HepG2 (cell line): Measurements from ENCODE around the gene MLST8. TPM values are rescaled to one million over a fixed set of nuclear protein-coding genes. Genes with fewer than 3 reads are reported as not detected.
A peak's percentile ranks its signal among the peaks of the same experiment; 100 is the strongest.

Experiments used
- ARNT ChIP-seq: fragments of 450-650 bp; IDR thresholded peaks from 2 replicates; pipeline ENCODE4 v1.6.1; 2017
- CCAR2 ChIP-seq: fragments of 200-400 bp; formaldehyde crosslinking; optimal IDR thresholded peaks from 2 replicates; pipeline ENCODE3; 2018; ENCODE audit warnings: low read depth, mild to moderate bottlenecking, low read length, moderate library complexity
- ELF1 ChIP-seq: sonication (generic); formaldehyde crosslinking; IDR thresholded peaks from 2 replicates; pipeline ENCODE4 v1.4.0; 2020; ENCODE audit warnings: missing genetic modification reagents
- POGZ ChIP-seq: sonication (generic); formaldehyde crosslinking; IDR thresholded peaks from 2 replicates; pipeline ENCODE4 v1.4.0; 2020; ENCODE audit warnings: mild to moderate bottlenecking, missing genetic modification reagents
- SNAI1 ChIP-seq: sonication (generic); formaldehyde crosslinking; IDR thresholded peaks from 2 replicates; pipeline ENCODE4 v1.5.0; 2020; ENCODE audit warnings: mild to moderate bottlenecking, missing genetic modification reagents, borderline replicate concordance
- TOPORS ChIP-seq: sonication (generic); formaldehyde crosslinking; IDR thresholded peaks from 2 replicates; pipeline ENCODE4 v1.8.0; 2023; ENCODE audit warnings: mild to moderate bottlenecking, missing genetic modification reagents
- ZNF20 ChIP-seq: sonication (generic); formaldehyde crosslinking; IDR thresholded peaks from 2 replicates; pipeline ENCODE4 v1.4.0; 2020; ENCODE audit warnings: mild to moderate bottlenecking, moderate library complexity, missing genetic modification reagents
- ZNF33A ChIP-seq: sonication (generic); formaldehyde crosslinking; IDR thresholded peaks from 2 replicates; pipeline ENCODE4 v1.5.1; 2020; ENCODE audit warnings: missing genetic modification reagents, mild to moderate bottlenecking, moderate library complexity, borderline replicate concordance
- ZNF563 ChIP-seq: sonication (generic); formaldehyde crosslinking; IDR thresholded peaks from 2 replicates; pipeline ENCODE4 v1.8.0; 2022; ENCODE audit warnings: mild to moderate bottlenecking, moderate library complexity, missing genetic modification reagents
- ZNF577 ChIP-seq: sonication (generic); formaldehyde crosslinking; IDR thresholded peaks from 2 replicates; pipeline ENCODE4 v1.4.0; 2020; ENCODE audit warnings: mild to moderate bottlenecking, low read depth, missing genetic modification reagents, borderline replicate concordance
- polyA plus RNA-seq, 8 experiments: library from polyadenylated mRNA; depleted of rRNA in 3 of 8; stranded (reverse) in 7 of 8; unstranded in 1 of 8; fragments of >200 nt; fragmentation: Illumina TruSeq in 4 of 8; extraction: Trizol in 4 of 8; gene quantifications; 2 replicates each; pipeline versions ENCODE4 v1.2.1 to v1.2.3, GENCODE V29; 2011 to 2016; ENCODE audit warnings: low read depth in 4 of 8, missing spikeins in 1 of 8, mixed read lengths in 1 of 8; ENCODE audit not compliant: insufficient read depth in 1 of 8
- total RNA-seq, 5 experiments: library from RNA; depleted of rRNA; stranded (reverse); fragments of >200 nt; fragmentation: Illumina TruSeq; extraction: Trizol; gene quantifications; 2 replicates each; pipeline ENCODE4 v1.2.3, GENCODE V29; 2016; ENCODE audit warnings: low read depth in 1 of 5
- TF ChIP-seq, protein P1 (sequence below), 2 experiments: fragments of 450-650 bp in 1 of 2; sonication (generic) in 1 of 2; formaldehyde crosslinking in 1 of 2; IDR thresholded peaks; 2 replicates each; pipeline versions ENCODE4 v1.6.1 to v1.8.0; 2016 to 2022; ENCODE audit warnings: antibody characterized with exemption in 1 of 2, mild to moderate bottlenecking in 1 of 2, missing genetic modification reagents in 1 of 2
- TF ChIP-seq, protein P2 (sequence below): sonication (generic); formaldehyde crosslinking; IDR thresholded peaks from 2 replicates; pipeline ENCODE4 v1.8.1; 2023; ENCODE audit warnings: mild to moderate bottlenecking, moderate library complexity, missing genetic modification reagents
- TF ChIP-seq, protein P3 (sequence below): sonication (generic); formaldehyde crosslinking; IDR thresholded peaks from 2 replicates; pipeline ENCODE4 v1.8.0; 2022; ENCODE audit warnings: mild to moderate bottlenecking, missing genetic modification reagents
- TF ChIP-seq, protein P4 (sequence below): sonication (generic); formaldehyde crosslinking; IDR thresholded peaks from 2 replicates; pipeline ENCODE4 v1.4.0; 2020; ENCODE audit warnings: missing genetic modification reagents
- TF ChIP-seq, protein P5 (sequence below): sonication (generic); IDR thresholded peaks from 2 replicates; pipeline ENCODE4 v1.6.1; 2016; ENCODE audit warnings: low read depth, borderline replicate concordance

MLST8 gene
- total and polyA plus RNA-seq, 2 of the 13 experiments (the other 11 are each of a cell fraction or from before 2014, with no cell fraction given): 30.8 to 72.7 TPM

DNA sequence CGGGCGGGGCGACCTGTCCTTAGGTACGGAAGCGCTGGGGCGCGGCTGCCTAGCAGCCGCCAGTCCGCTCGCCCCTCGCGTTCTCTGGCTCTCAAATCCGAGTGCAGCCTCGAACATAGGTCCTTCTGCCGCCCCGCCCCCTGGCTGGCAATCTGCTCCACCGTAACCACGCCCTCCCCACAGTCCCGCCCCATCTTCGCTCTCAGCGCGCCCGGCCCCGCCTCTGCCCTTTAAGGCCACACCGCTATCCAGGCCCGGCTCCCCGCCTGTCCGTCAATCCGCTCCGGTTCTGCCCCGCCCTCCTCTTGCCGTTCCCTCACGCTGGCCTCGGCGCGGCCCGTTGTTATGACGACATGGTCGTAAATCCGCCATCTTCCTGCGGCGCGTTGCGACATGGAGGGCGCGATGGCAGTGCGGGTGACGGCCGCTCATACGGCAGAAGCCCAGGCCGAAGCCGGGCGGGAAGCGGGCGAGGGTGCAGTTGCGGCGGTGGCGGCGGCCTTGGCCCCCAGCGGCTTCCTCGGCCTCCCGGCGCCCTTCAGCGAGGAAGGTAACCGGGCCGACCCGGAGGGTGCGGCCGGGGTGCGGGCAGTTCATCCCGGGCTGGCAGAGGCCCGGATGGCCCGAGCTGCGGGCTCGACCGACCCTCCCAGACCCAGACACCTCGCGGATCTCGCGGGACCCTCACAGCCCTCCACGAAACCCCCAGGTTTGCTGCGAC lies 18.1 kb downstream of the MLST8 start, which contains the start of gene E4F1 (continued):
- no peak for TF ChIP-seq ZNF577
- TF ChIP-seq, protein P1, sequence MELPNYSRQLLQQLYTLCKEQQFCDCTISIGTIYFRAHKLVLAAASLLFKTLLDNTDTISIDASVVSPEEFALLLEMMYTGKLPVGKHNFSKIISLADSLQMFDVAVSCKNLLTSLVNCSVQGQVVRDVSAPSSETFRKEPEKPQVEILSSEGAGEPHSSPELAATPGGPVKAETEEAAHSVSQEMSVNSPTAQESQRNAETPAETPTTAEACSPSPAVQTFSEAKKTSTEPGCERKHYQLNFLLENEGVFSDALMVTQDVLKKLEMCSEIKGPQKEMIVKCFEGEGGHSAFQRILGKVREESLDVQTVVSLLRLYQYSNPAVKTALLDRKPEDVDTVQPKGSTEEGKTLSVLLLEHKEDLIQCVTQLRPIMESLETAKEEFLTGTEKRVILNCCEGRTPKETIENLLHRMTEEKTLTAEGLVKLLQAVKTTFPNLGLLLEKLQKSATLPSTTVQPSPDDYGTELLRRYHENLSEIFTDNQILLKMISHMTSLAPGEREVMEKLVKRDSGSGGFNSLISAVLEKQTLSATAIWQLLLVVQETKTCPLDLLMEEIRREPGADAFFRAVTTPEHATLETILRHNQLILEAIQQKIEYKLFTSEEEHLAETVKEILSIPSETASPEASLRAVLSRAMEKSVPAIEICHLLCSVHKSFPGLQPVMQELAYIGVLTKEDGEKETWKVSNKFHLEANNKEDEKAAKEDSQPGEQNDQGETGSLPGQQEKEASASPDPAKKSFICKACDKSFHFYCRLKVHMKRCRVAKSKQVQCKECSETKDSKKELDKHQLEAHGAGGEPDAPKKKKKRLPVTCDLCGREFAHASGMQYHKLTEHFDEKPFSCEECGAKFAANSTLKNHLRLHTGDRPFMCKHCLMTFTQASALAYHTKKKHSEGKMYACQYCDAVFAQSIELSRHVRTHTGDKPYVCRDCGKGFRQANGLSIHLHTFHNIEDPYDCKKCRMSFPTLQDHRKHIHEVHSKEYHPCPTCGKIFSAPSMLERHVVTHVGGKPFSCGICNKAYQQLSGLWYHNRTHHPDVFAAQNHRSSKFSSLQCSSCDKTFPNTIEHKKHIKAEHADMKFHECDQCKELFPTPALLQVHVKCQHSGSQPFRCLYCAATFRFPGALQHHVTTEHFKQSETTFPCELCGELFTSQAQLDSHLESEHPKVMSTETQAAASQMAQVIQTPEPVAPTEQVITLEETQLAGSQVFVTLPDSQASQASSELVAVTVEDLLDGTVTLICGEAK (IDR thresholded peaks at IDR 0.05): no peak
- TF ChIP-seq, protein P1 (CRISPR knock-in tag; IDR thresholded peaks at IDR 0.05): no peak
- peak; percentile 73 for TF ChIP-seq ELF1 (CRISPR knock-in tag)
- TF ChIP-seq, protein P2, sequence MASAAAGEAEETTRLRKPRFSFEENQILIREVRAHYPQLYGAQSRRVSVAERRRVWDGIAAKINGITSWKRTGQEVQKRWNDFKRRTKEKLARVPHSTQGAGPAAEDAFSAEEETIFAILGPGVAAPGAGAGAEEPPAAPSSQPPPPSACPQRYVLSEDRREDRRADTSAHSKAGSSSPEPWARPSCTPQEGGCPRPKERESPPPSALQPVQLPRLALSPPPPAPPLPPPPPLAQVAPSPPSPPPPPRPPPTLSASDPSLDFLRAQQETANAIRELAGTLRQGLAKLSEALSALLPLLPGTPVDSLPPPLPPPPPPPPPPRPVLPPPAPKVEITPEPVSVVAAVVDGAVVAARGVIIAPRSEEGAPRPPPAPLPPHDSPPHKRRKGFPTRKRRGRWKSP: peak; percentile 70; the same call in 1 of the 2 replicates
- TF ChIP-seq, protein P3, sequence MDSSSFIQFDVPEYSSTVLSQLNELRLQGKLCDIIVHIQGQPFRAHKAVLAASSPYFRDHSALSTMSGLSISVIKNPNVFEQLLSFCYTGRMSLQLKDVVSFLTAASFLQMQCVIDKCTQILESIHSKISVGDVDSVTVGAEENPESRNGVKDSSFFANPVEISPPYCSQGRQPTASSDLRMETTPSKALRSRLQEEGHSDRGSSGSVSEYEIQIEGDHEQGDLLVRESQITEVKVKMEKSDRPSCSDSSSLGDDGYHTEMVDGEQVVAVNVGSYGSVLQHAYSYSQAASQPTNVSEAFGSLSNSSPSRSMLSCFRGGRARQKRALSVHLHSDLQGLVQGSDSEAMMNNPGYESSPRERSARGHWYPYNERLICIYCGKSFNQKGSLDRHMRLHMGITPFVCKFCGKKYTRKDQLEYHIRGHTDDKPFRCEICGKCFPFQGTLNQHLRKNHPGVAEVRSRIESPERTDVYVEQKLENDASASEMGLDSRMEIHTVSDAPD (CRISPR knock-in tag): peak; percentile 63
- TF ChIP-seq, protein P4, sequence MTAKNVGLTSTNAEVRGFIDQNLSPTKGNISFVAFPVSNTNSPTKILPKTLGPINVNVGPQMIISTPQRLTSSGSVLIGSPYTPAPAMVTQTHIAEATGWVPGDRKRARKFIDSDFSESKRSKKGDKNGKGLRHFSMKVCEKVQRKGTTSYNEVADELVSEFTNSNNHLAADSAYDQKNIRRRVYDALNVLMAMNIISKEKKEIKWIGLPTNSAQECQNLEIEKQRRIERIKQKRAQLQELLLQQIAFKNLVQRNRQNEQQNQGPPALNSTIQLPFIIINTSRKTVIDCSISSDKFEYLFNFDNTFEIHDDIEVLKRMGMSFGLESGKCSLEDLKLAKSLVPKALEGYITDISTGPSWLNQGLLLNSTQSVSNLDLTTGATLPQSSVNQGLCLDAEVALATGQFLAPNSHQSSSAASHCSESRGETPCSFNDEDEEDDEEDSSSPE (CRISPR knock-in tag): peak; percentile 81
- TF ChIP-seq CCAR2: no peak
- peak; percentile 75 for TF ChIP-seq POGZ
- TF ChIP-seq ZNF20 (CRISPR knock-in tag): no peak
- TF ChIP-seq TOPORS (CRISPR knock-in tag): peak; percentile 59; the same call in 1 of the 2 replicates
- no peak for TF ChIP-seq ZNF563 (CRISPR knock-in tag)
- no peak for TF ChIP-seq ZNF33A (CRISPR knock-in tag)
- TF ChIP-seq SNAI1 (CRISPR knock-in tag): no peak
- TF ChIP-seq ARNT: no peak
- TF ChIP-seq, protein P5, sequence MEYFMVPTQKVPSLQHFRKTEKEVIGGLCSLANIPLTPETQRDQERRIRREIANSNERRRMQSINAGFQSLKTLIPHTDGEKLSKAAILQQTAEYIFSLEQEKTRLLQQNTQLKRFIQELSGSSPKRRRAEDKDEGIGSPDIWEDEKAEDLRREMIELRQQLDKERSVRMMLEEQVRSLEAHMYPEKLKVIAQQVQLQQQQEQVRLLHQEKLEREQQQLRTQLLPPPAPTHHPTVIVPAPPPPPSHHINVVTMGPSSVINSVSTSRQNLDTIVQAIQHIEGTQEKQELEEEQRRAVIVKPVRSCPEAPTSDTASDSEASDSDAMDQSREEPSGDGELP: no peak; the same call in 1 of the 2 replicates
